Left renal cortex interstitium (tissue), 4 donors: ENCODE measurements around the gene DNAJB13. TPM values are rescaled to one million over a fixed set of nuclear protein-coding genes. Genes with fewer than 3 reads are reported as not detected.

ENCODE experiments used
- DNase-seq, 4 donors: peaks; one replicate each; pipeline ENCODE4 v3.0.0-alpha.2; 2013; ENCODE audit warnings: low read depth in 4 of 4, low spot score in 2 of 4, missing footprints in 1 of 4
- polyA plus RNA-seq, 4 donors: library from polyadenylated mRNA; unstranded; fragments of 120-200 nt; gene quantifications; one replicate each; pipeline ENCODE4 v1.2.1, GENCODE V29; 2013; ENCODE audit not compliant: insufficient read length in 4 of 4

DNAJB13 gene
- polyA plus RNA-seq, 4 donors, result 2.2 to 7.0 (median 4.2) TPM

DNA sequence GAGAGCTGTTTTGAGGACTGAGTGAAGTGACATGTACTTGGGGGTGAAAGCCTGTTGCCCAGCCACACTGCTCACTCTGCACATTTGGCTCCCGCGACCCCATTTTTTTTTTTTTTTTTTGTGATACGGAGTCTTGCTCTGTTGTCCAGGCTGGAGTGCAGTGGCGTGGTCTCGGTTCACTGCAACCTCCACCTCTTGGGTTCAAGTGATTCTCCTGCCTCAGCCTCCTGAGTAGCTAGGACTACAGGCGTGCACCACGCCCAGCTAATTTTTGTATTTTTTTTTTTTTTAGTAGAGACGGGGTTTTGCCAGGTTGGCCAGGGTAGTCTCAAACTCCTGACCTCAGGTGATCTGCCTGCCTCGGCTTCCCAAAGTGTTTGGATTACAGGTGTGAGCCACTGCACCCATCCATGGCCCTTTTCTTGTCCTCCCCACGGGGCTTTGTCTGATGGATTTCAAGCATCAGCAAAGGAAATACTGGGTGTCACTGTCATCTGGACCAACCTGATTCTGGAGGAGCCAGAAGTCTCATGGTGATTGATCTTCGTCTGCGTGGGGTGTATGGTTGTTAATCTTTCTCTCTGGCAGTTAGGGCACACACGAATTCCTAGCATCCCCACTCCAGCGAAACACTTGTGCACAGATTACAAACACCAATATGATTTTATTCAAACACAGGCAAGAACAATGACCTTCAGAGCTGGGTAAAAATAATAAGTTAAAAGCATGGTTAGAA is 61.4 kb downstream of the DNAJB13 start:
- no peak for DNase-seq

DNA sequence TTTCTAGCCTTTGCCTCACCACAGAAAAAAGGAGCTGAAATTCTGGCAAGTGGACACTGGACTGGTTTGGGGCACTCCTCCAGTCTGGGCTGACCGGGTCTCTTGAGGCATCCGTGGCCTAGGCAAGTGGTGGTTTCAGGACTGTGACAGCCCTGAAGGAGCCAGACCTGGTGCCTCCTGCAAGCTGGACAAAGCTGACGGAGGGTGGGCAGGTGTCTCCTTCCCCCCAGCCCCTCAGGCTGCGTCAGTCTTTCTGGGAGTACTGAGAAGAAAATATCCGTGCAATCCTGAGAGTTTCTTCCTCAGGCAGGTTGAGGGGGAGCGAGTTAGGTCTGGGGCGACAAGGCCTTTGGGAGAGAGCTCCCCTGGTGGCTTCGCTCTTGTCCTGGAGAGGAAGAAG is 62.3 kb downstream of the DNAJB13 start:
- no peak for DNase-seq

DNA sequence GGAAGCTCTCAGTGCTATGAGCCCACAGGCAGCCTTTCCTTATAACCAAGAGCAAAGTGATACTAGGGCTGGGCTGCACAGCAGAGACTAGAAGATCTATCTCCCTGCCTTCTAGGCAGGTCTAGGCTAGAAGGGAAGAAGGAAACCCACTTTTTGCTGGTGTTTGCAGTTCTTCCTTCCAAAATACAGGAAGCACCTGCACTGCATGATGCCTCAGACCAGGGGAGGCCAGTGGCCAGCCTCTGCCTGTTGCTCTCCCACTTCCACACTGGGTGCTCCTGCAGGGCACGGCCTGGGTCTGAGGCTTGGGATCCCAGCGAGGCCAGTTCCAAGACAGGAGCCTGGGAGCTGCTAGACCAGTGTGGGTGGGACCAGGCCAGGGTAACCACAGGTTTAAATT is 64.1 kb downstream of the DNAJB13 start:
- no peak for DNase-seq

DNA sequence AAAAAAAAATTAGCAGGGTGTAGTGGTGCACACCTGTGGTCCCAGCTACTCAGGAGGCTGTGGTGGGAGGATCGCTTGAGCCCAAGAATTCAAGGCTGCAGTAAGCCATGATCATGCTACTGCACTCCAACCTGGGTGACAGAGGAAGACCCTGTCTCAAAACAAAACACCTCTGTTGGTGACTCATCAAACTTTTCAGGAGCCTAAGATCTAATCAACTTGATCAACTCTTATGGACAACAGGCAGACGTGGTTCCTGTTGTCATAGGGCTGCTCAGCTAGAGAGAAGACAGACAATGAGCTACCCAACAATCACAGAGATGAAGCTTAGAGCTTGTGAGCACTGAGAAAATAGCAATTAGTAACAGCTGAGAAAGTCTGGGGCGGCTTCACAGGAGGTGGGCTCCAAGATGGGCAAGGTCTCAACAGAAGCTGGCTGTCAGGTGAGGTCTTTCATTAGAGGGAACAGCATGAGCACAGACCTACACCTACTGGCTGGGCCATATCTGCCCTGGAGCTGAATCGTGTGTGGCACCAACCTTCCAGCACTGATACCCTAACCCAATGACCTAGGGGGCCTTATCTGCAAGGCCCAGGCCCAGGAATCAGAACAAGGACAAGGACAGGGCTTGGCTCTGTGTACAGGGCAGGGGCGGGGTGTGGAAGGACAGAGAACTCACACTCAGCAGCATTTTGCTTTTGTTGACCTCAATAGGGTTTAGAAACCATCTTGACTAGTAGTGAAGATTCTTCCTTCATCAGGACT is 65.3 kb downstream of the DNAJB13 start:
- no peak for DNase-seq

DNA sequence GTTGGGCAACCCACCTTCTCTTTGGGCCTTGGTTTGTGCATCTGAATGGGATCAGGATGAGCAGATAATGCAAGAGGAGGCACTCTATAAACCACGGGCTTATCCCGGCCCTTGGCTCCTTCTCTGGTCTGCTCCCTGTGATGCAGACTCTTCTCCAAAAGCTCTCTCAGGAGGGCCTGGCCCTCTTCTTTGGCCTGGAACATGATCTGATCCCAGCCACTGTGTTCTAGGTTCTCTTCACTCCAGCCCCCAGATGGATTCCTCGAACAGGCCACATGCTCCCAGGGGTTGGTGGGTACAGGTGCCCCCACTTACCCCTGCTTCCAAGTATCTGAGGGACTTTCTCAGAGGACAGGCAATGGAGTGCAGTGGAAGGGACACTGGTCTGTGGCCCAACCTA is 66.8 kb downstream of the DNAJB13 start:
- DNase-seq, result no peak

DNA sequence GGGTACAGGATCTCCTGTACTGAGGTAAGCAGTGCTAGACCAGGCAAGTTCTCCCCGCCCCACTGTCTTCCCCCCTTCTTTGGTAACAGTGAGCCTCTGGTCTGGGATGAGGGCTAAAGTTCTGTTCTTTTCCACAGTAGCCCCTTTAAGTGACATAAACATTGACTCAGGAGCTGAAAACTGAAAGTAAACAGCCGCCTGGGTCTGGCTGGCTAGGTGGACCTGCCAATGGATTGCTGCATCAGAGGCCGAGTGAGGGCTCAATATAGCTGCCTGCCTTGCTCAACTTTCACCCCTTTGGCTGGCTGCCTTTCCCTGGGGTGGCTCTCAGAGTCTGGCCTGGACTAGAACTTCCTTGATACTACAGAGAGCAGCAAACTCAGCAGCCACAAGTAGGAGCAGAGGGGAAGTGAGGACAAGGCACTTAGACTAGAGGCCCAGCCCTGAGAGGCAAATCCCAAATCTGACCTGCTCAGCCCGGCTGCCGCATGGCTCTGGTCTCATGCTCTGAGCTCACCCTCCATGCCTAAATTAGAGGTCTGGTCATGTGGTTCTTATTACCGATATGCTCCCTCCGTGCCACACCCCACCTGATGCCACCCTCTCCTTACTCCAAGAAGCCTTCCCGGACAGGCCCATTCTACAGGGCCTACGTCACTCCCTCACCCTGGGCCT is 67.6 kb downstream of the DNAJB13 start:
- peak in 1 of 4 donors; percentile 12 for DNase-seq

DNA sequence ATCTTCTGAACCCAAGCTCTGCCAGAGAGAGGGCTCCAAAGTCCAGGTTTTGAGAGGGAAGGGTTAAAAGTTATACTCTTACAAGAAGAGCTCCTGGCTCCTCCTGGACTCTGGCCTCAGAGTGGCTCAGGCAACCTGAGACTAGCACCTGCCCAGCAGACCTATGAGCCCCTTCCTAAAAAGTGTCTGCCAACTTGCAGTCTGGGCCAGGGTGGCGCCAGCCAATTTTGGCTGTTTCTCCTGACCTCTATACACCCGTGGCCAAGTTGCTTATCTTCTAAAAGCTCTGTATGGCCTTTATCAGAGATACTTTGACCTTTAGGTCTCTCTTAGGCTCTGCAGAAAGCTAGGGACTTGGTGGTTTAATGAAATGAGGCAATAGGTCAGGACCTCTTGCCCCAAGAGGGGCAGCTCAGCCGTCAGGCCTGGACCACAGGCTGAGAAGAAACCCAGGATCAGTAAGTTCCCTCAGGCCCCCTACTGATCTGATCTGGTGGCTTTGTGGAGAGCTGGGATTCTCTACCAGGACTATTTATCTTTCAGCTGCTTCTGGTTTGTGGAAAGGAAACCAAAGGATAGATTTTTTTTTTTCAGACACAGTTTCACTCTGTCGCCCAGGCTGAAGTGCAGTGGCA is 68.4 kb downstream of the DNAJB13 start:
- DNase-seq, result no peak

DNA sequence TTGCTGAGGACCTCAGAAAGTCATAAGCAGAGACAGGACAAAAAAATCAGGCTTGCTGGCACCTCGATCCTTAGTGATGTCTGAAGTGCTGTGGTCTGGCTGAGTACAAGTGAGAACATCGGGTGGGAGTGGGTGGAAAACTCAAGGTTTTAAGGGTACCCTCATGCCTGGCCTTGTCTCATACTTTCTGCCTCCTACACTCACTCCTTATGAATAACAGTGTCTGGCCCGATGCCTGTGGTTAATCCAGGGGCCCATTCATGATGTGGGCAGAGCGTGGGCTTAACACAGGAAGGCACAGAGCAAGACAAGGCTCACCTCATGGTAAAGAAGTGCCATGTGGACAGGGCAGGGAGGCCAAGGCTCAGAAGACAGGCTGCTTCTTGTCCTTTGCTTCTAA is 69.0 kb downstream of the DNAJB13 start:
- no peak for DNase-seq

Other genes starting within 250 kb of the DNAJB13 start
- gene RAB6A, start 190.0 kb upstream of the DNAJB13 start, polyA plus RNA-seq, result 100 to 1,000 TPM in 3 of 4 donors, 10 to 100 TPM in 1; 97.7 to 139 (median 115) TPM
- 10 to 100 TPM; 54.5 to 68.9 (median 58.3) TPM for gene MRPL48, start 163.2 kb upstream of the DNAJB13 start, polyA plus RNA-seq
- gene COA4, start 74.2 kb upstream of the DNAJB13 start, polyA plus RNA-seq, result 10 to 100 TPM; 66.1 to 77.4 (median 76.8) TPM
- 10 to 100 TPM; 27.8 to 41.2 (median 31.6) TPM for gene PAAF1, start 74.0 kb upstream of the DNAJB13 start, polyA plus RNA-seq
- gene UCP2, start 31.8 kb downstream of the DNAJB13 start, polyA plus RNA-seq, result 10 to 100 TPM; 53.4 to 81.2 (median 70.1) TPM
- 1 to 10 TPM; 1.4 to 5.3 (median 3.0) TPM for gene UCP3, start 58.1 kb downstream of the DNAJB13 start, polyA plus RNA-seq
- gene C2CD3, start 220.0 kb downstream of the DNAJB13 start, polyA plus RNA-seq, result 10 to 100 TPM; 19.6 to 25.2 (median 22.5) TPM
- gene PPME1, start 220.3 kb downstream of the DNAJB13 start, polyA plus RNA-seq, result 10 to 100 TPM; 36.4 to 43.6 (median 41.2) TPM